GM12878 (cell line): ENCODE results near the gene SPDYE4.

Source experiments
- ATF2 ChIP-seq: IDR thresholded peaks from 2 replicates; pipeline ENCODE4 v1.6.1; 2012; ENCODE audit warnings: low read length, inconsistent platforms
- CTCF ChIP-seq, 3 experiments: IDR thresholded peaks in 2 of 3; conservative IDR thresholded peaks in 1 of 3; 2 replicates each; pipeline ENCODE4 v1.5.1; 2011; ENCODE audit warnings: low read depth in 3 of 3, low read length in 3 of 3, mild to moderate bottlenecking in 3 of 3, control low read depth in 2 of 3, moderate library complexity in 2 of 3, inconsistent platforms in 1 of 3, mixed read lengths in 1 of 3; ENCODE audit not compliant: control insufficient read depth in 2 of 3, insufficient read depth in 1 of 3; ENCODE audit errors: extremely low read depth in 1 of 3
- EP300 ChIP-seq, 2 experiments: fragments of 150-350 bp in 1 of 2; IDR thresholded peaks; 2 replicates each; pipeline ENCODE4 v1.6.1; 2011 to 2012; ENCODE audit warnings: low read depth in 2 of 2, low read length in 2 of 2, borderline replicate concordance in 1 of 2, improper control_type of control experiment in 1 of 2, inconsistent platforms in 1 of 2; ENCODE audit not compliant: control insufficient read depth in 1 of 2
- ESRRA ChIP-seq: IDR thresholded peaks from 2 replicates; pipeline ENCODE4 v1.6.1; 2012; ENCODE audit warnings: mild to moderate bottlenecking, low read length, improper control_type of control experiment
- FOXK2 ChIP-seq: fragments of 450-650 bp; IDR thresholded peaks from 2 replicates; pipeline ENCODE4 v1.6.1; 2017; ENCODE audit warnings: mild to moderate bottlenecking, moderate library complexity
- MXI1 ChIP-seq: fragments of 150-350 bp; IDR thresholded peaks from 2 replicates; pipeline ENCODE4 v1.6.1; 2011; ENCODE audit warnings: low read depth, mild to moderate bottlenecking, inconsistent platforms, low read length, improper control_type of control experiment
- MYC ChIP-seq: IDR thresholded peaks from 2 replicates; pipeline ENCODE4 v1.6.1; 2011; ENCODE audit warnings: mild to moderate bottlenecking, low read length, moderate library complexity, inconsistent platforms; ENCODE audit not compliant: insufficient read depth, insufficient replicate concordance, insufficient read length, severe bottlenecking
- POLR2AphosphoS5 ChIP-seq: IDR thresholded peaks from 2 replicates; pipeline ENCODE4 v1.6.1; 2011; ENCODE audit warnings: mild to moderate bottlenecking, low read length, inconsistent platforms
- REST ChIP-seq: IDR thresholded peaks from 2 replicates; pipeline ENCODE4 v1.6.1; 2012; ENCODE audit warnings: mild to moderate bottlenecking, low read depth, low read length
- RUNX3 ChIP-seq: IDR thresholded peaks from 2 replicates; pipeline ENCODE4 v1.6.1; 2012; ENCODE audit warnings: low read length, inconsistent platforms
- USF2 ChIP-seq: IDR thresholded peaks from 2 replicates; pipeline ENCODE4 v1.6.1; 2011; ENCODE audit warnings: low read depth, low read length, improper control_type of control experiment, borderline replicate concordance
- ZNF274 ChIP-seq: IDR thresholded peaks from one replicate; pipeline ENCODE4 v1.8.0; 2011; ENCODE audit not compliant: insufficient read length, insufficient read depth
- ZNF592 ChIP-seq: fragments of 450-650 bp; IDR thresholded peaks from 2 replicates; pipeline ENCODE4 v1.6.1; 2017; ENCODE audit warnings: mild to moderate bottlenecking, moderate library complexity
- ZNF687 ChIP-seq: fragments of 450-650 bp; IDR thresholded peaks from 2 replicates; pipeline ENCODE4 v1.6.1; 2017; ENCODE audit warnings: mild to moderate bottlenecking, moderate library complexity

- TF ChIP-seq POLR2AphosphoS5 (no peak), MXI1 (no peak), MYC (no peak), EP300 (IDR thresholded peaks at IDR 0.05; ENCODE audit: borderline replicate concordance in 1 of 2, control insufficient read depth in 1 of 2, low read depth in 2 of 2, low read length in 2 of 2) (no peak), ZNF274 (no peak), ZNF687 (no peak), USF2 (no peak), ESRRA (no peak), RUNX3 (no peak), FOXK2 (no peak), REST (no peak), ATF2 (no peak), CTCF (IDR thresholded peaks at IDR 0.05 in 2 of 3, conservative IDR thresholded peaks at IDR 0.05 in 1 of 3; ENCODE audit: control insufficient read depth in 2 of 3, extremely low read depth in 1 of 3, insufficient read depth in 1 of 3, low read depth in 3 of 3, low read length in 3 of 3) (no peak), ZNF592 (no peak)
Observed at GRCh38 chr17:8736796-8737195, 21.6 kb downstream of the SPDYE4 start.
